Measurements from ENCODE around the gene NAV2.

DNA sequence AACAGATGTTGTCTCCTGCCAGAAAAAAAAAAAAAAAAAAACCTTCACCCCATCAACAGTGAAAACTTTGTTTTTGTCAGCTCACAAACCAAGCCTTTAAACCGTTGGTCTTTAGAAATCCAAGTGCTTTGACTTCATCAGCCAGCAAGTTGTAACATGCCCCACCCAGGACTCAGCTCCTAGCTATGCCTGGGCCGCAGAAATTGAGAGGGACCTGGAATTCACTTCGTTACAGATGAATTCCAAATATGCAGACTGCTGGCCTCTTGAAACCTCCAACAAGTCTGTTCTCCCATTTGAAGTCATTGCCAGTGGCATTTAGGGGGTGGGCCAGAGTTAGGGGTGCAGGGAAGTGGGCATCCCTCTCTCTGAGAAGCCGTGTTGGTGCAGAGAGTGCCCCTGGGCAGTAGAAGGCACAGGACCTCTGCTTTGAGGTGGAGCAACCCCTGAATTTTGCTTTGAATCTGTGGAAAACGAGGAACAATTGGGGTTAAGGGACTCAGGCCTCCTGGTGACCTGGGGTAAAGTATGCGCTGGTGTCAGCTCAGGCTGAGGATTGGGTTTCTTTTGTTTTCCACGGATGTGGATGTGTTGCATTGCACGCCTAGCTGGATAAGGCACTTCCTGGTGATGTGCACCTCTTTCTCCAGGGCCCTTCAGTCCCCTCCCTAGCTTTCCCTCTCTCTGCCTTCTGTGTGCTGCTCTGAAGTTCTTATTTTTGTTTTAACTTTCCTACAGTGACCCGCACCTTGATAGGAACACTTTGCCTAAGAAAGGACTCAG lies 338.1 kb downstream of the NAV2 start:
- TF ChIP-seq, protein P1, sequence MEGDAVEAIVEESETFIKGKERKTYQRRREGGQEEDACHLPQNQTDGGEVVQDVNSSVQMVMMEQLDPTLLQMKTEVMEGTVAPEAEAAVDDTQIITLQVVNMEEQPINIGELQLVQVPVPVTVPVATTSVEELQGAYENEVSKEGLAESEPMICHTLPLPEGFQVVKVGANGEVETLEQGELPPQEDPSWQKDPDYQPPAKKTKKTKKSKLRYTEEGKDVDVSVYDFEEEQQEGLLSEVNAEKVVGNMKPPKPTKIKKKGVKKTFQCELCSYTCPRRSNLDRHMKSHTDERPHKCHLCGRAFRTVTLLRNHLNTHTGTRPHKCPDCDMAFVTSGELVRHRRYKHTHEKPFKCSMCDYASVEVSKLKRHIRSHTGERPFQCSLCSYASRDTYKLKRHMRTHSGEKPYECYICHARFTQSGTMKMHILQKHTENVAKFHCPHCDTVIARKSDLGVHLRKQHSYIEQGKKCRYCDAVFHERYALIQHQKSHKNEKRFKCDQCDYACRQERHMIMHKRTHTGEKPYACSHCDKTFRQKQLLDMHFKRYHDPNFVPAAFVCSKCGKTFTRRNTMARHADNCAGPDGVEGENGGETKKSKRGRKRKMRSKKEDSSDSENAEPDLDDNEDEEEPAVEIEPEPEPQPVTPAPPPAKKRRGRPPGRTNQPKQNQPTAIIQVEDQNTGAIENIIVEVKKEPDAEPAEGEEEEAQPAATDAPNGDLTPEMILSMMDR (conservative IDR thresholded peaks at IDR 0.05 in 1 of 2, IDR thresholded peaks at IDR 0.05 in 1 of 2; ENCODE audit: low read depth in 1 of 2, low read length in 2 of 2): no peak
- no peak for TF ChIP-seq EZH2 (IDR thresholded peaks at IDR 0.05; ENCODE audit: low read length, missing control alignments)
